Activated CD4-positive, alpha-beta T cell treated with anti-CD3 and anti-CD28 coated beads, Interleukin-2, amount 10 ng/mL, durations not matched to agents 7 days and 5 days (primary cell): ENCODE measurements around the gene ADIPOR2. TPM values are rescaled to one million over a fixed set of nuclear protein-coding genes. Genes with fewer than 3 reads are reported as not detected.
"Not testable (repeated sequence)": the region's sequence is repeated elsewhere in the genome, so short reads cannot be mapped to it uniquely, and the experiment has no call there.

Source experiments
- CTCF ChIA-PET: fragments of 350-600 bp; sonication (Branson Sonifier 250); formaldehyde crosslinking; loops from one replicate; lab custom pipeline; 2021; ENCODE audit warnings: antibody characterized with exemption; lab: Charles Lee
- POLR2A ChIA-PET: fragments of 350-600 bp; sonication (Branson Sonifier 250); formaldehyde crosslinking; loops from one replicate; lab custom pipeline; 2021; ENCODE audit warnings: antibody characterized with exemption; lab: Charles Lee
- DNase-seq: peaks from one replicate; pipeline ENCODE4 v3.0.0-alpha.2; 2020
- H3K27ac Mint-ChIP-seq: one replicate; pipeline ENCODE4 v1.8.0; 2021; ENCODE audit warnings: mild to moderate bottlenecking, moderate library complexity, mixed read lengths
- H3K27me3 Mint-ChIP-seq: one replicate; pipeline ENCODE4 v1.8.0; 2021; ENCODE audit warnings: mixed read lengths
- H3K36me3 Mint-ChIP-seq: one replicate; pipeline ENCODE4 v1.8.0; 2021; ENCODE audit warnings: low read depth, mixed read lengths
- H3K4me1 Mint-ChIP-seq: one replicate; pipeline ENCODE4 v1.8.0; 2021; ENCODE audit warnings: mixed read lengths
- H3K4me3 Mint-ChIP-seq: one replicate; pipeline ENCODE4 v1.8.0; 2021; ENCODE audit warnings: mild to moderate bottlenecking, moderate library complexity, mixed read lengths
- H3K9me3 Mint-ChIP-seq: one replicate; pipeline ENCODE4 v1.8.0; 2021; ENCODE audit warnings: mixed read lengths
- total RNA-seq, 2 experiments: library from RNA; stranded (reverse); gene quantifications; one replicate each; pipeline ENCODE4 v1.2.3, GENCODE V29; 2021

ADIPOR2 gene
- total RNA-seq, 2 experiments from 2014 or later: 47.7 to 51.7 TPM

DNA sequence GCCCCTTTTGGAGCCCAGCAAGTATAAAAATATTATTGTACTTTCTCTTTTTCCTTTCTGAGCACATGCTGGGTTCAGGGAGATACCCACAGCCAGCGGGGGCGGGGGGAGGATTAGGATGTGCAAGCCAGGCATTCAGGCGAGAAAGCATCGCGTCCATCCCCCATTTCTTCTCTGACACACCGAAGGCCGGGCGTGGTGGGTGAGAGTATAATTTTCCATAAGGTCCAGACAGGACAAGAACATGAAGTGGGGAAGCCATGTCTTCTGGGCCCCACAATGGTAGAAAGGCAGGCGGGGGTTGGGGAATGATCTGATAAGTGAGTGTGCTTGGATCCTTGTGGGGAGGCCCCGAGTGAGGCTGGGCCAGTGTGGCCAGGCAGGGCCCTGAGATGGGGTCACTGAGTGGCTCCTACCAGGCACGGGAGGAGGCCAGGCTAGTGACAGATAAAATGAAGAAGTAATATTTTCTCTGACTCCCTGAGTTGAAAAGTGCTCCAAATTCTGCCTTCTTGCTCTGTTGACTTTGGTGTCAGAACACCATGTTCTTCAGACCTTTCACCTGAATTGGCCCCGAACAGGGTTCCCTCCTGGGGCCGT is 118.8 kb downstream of the ADIPOR2 start:
- peaks cover 2% of the 10 kb centered on the region for H3K27me3 Mint-ChIP-seq
- no peaks in the 10 kb centered on the region for H3K9me3 Mint-ChIP-seq
- DNase-seq: no peak
- ChIA-PET CTCF (interaction anchor here (1.7 kb wide), 1 partner anchor 130 kb away, joined by 3 read pairs; no protein-coding TSS in a partner anchor), POLR2A (no interaction called here)
- peak overlapping the region; percentile 39 for H3K27ac Mint-ChIP-seq
- peaks cover 12% of the 10 kb centered on the region for H3K4me1 Mint-ChIP-seq
- no peak overlapping the region for H3K4me3 Mint-ChIP-seq
- no peaks in the 10 kb centered on the region for H3K36me3 Mint-ChIP-seq

DNA sequence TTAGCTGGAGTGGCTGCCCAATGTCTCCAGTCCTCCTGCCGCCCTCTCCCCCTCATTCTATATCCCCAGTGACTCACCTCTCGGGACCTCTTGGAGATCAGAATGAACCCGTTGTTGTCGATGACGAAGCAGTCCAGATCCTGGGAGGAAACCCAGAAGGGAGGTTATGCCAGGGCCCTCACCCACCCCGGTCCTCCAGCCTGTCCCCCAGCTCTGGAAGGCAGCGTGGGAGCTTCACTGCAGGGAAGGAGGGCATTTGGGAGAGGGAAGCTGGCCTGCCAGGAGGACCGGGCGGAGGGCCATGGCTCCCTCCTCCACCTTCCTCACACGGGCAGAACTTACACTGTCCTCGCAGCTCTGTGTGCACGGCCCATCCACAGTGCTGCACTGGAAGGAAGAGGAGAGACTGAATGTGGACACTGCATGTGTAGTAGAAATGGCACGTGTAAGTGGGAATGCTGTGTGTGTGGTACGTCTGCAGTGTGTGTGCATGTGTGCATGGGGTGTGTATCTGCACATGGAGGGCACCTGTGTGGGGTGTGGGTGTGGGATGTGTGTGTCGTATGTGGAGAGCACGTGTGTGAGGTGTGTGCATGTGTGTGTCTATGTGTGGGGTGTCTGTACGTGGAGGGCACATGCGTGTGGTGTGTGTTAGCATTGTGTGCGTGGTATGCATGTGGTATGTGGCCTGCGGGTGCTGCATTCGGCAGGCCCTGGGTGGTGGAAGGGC is 119.5 kb downstream of the ADIPOR2 start:
- Mint-ChIP-seq H3K27ac (peak overlapping the region; percentile 57), H3K9me3 (no peaks in the 10 kb centered on the region), H3K4me1 (peaks cover 10% of the 10 kb centered on the region), H3K36me3 (no peaks in the 10 kb centered on the region), H3K4me3 (peak overlapping the region; percentile 54), H3K27me3 (peaks cover 2% of the 10 kb centered on the region)
- no peak for DNase-seq
- POLR2A ChIA-PET: no interaction called here
- CTCF ChIA-PET: interaction anchor here (1.7 kb wide), 1 partner anchor 130 kb away, joined by 3 read pairs; no protein-coding TSS in a partner anchor

DNA sequence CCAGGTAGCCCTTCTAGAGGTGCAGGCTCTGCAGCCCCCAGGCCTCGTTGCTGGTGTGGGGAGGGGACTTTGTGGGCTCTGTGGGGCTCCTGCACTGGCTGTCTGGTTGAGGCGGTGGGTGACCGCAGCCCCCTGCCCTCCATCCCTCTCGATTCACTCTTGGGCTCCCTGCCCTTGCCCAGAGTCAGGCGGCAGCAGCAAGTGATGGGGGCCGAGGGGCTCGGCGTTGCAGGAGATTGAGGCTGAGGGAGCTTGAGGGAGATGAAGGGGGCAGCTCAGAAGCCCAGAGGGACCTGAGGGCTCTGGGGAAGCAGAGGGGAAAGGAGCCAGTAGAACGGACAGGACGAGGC is 120.0 kb downstream of the ADIPOR2 start:
- Mint-ChIP-seq H3K27ac (peak overlapping the region; percentile 78), H3K4me3 (peak overlapping the region; percentile 54), H3K9me3 (no peaks in the 10 kb centered on the region), H3K27me3 (peaks cover 4% of the 10 kb centered on the region), H3K36me3 (no peaks in the 10 kb centered on the region), H3K4me1 (peaks cover 10% of the 10 kb centered on the region)
- no peak for DNase-seq
- ChIA-PET CTCF (interaction anchor here (1.4 kb wide), 1 partner anchor 129 kb away, joined by 5 read pairs; no protein-coding TSS in a partner anchor), POLR2A (no interaction called here)

DNA sequence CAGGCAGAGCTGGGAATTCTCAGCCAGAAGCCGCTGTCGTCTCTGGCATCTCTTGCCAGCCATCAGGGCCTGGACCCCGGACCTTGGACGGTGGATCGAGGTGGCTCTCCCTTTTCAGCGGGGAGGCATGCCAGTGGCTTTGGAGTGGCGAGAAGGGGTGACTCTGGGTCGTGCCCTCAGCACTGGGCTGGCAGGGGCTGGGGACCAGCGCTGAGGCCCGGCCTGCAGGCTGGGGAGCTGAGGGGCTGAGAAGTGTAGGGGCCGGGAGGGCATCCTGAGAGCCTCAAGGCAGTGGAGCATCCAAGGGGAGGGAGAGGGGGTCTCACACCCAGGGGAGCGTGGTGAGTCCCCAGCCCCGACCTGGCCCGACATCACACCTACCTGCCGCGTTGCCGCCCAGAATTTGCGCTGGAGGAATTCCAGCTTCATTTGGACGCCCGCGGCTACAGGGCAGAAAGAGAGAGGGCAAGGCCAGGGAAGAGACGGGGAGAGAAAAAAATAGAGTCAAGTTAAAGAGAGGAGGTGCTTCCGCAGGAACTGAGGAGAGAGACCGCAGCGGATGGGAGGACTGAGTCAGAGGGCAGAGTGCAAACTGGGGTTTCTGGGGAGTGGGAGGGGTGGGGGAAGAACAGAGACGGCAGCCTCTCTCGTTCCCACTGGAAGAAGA is 120.5 kb downstream of the ADIPOR2 start:
- ChIA-PET POLR2A (no interaction called here), CTCF (interaction anchor here (1.3 to 1.4 kb wide), 3 partner anchors 28 to 129 kb away, joined by 3 to 5 read pairs (median 3); no protein-coding TSS in a partner anchor)
- Mint-ChIP-seq H3K27ac (peak overlapping the region; percentile 78), H3K27me3 (peaks cover 4% of the 10 kb centered on the region), H3K36me3 (no peaks in the 10 kb centered on the region), H3K4me1 (peaks cover 10% of the 10 kb centered on the region), H3K4me3 (peak overlapping the region; percentile 54), H3K9me3 (no peaks in the 10 kb centered on the region)
- peak; percentile 40 for DNase-seq

DNA sequence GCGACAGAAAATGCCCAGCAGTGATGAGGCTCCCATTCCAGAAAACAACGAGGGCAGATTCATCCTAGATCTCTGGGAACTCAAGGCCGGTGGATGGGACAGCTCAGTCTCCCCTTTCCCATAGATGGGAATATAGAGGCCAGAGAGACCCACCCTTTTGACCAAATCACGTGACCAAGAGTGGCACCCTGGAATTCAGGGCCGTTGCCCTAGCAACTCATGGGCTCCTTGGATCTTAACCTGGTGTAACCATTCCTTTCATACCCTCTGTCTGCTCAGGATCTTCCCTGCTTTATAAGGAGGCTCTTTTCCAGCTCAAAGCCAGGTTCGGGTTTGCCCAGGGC is 121.0 kb downstream of the ADIPOR2 start:
- peaks cover 4% of the 10 kb centered on the region for H3K27me3 Mint-ChIP-seq
- ChIA-PET CTCF (interaction anchor here (1.3 to 1.4 kb wide), 3 partner anchors 28 to 128 kb away, joined by 3 to 5 read pairs (median 3); no protein-coding TSS in a partner anchor), POLR2A (no interaction called here)
- H3K4me1 Mint-ChIP-seq: peaks cover 10% of the 10 kb centered on the region
- H3K9me3 Mint-ChIP-seq: no peaks in the 10 kb centered on the region
- DNase-seq: no peak
- no peaks in the 10 kb centered on the region for H3K36me3 Mint-ChIP-seq
- H3K4me3 Mint-ChIP-seq: peak overlapping the region; percentile 54
- peak overlapping the region; percentile 78 for H3K27ac Mint-ChIP-seq

DNA sequence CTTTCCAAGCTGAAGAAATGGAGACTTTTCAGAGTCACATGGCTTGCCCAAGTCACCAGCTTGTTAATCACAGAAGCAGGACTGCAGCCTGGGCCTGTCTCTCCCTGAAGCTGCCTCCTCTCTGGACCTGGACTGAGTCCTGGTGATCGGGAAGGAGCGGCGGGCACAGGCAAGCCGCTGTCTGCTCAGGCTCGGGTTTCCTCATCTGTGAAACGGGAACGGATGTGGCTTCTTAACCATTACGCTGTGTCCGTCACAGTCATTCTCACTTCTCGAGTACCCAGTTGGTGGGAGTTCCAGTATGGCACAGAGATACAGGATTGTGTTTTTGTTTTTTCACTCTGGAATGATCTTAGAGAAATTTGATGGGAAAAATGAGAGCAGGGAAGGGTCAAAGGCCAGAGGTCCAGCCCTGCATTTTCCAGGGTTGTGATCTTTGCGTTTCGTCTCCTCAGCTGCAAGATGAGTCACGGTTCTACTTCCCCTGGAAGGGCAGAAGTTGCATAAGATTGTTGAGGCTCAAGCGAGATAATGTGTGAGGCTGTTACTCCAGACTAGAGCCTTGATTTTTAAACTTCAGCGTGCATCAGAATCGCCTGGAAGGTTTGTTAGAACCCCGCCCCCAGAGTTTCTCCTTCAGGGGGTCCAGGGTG is 121.9 kb downstream of the ADIPOR2 start:
- Mint-ChIP-seq H3K9me3 (no peaks in the 10 kb centered on the region), H3K36me3 (no peaks in the 10 kb centered on the region), H3K27ac (no peak overlapping the region), H3K4me1 (peaks cover 10% of the 10 kb centered on the region), H3K27me3 (peaks cover 4% of the 10 kb centered on the region), H3K4me3 (no peak overlapping the region)
- ChIA-PET CTCF (interaction anchor here (1.3 to 1.4 kb wide), 2 partner anchors 29 to 44 kb away, joined by 3 read pairs; no protein-coding TSS in a partner anchor), POLR2A (interaction anchor here (0.6 kb wide), 1 partner anchor 791 kb away, joined by 3 read pairs; no protein-coding TSS in a partner anchor)
- DNase-seq: no peak

DNA sequence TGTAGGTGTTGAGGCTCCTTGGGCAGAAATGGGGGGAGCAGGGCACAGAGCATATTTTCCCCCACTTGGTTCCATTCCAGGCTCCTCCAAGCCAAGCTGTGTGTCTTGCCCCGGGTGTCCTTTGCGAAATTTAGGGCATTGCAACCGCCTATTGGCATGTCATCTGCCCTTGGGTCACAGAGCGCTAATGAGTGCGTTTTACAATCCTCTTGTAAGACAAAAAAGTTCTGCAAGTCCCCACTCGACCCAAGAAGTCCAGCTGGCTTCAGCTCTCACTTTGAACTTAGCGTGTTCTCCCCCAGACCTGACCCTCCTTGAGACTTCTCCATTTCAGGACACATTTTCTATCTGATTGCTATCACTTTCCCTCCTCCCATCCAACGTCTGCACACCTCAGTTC is 123.4 kb downstream of the ADIPOR2 start:
- ChIA-PET CTCF (interaction anchor here (1.0 to 2.7 kb wide), 3 partner anchors 13 to 126 kb away, joined by 3 to 6 read pairs (median 4); no protein-coding TSS in a partner anchor), POLR2A (no interaction called here)
- DNase-seq: no peak
- Mint-ChIP-seq H3K4me3 (no peak overlapping the region), H3K27ac (no peak overlapping the region), H3K4me1 (peaks cover 8% of the 10 kb centered on the region), H3K9me3 (no peaks in the 10 kb centered on the region), H3K36me3 (no peaks in the 10 kb centered on the region), H3K27me3 (peaks cover 8% of the 10 kb centered on the region)

DNA sequence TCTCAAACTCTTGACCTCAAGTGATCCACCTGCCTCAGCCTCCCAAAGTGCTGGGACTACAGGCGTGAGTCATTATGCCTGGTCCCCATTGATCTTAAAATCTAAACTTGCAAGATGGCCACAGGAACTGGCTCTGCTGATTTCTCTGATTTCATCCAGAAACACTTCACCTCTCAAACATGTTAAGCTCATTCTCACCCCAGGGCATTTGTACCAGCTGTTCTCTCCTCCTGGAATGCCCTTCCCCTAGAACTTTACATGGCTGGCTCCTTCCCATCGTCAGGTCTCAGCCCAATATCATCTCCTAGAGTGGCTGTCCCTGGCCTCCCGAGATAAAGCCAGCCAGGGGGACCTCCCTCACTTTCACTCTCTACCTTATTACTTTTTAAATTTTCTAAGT is 124.2 kb downstream of the ADIPOR2 start:
- POLR2A ChIA-PET: no interaction called here
- Mint-ChIP-seq H3K27ac (no peak overlapping the region), H3K9me3 (no peaks in the 10 kb centered on the region), H3K4me3 (no peak overlapping the region), H3K4me1 (peaks cover 8% of the 10 kb centered on the region), H3K27me3 (peaks cover 16% of the 10 kb centered on the region), H3K36me3 (no peaks in the 10 kb centered on the region)
- DNase-seq: no peak
- CTCF ChIA-PET: interaction anchor here (1.3 to 2.7 kb wide), 2 partner anchors 9 to 19 kb away, joined by 3 to 6 read pairs; no protein-coding TSS in a partner anchor

DNA sequence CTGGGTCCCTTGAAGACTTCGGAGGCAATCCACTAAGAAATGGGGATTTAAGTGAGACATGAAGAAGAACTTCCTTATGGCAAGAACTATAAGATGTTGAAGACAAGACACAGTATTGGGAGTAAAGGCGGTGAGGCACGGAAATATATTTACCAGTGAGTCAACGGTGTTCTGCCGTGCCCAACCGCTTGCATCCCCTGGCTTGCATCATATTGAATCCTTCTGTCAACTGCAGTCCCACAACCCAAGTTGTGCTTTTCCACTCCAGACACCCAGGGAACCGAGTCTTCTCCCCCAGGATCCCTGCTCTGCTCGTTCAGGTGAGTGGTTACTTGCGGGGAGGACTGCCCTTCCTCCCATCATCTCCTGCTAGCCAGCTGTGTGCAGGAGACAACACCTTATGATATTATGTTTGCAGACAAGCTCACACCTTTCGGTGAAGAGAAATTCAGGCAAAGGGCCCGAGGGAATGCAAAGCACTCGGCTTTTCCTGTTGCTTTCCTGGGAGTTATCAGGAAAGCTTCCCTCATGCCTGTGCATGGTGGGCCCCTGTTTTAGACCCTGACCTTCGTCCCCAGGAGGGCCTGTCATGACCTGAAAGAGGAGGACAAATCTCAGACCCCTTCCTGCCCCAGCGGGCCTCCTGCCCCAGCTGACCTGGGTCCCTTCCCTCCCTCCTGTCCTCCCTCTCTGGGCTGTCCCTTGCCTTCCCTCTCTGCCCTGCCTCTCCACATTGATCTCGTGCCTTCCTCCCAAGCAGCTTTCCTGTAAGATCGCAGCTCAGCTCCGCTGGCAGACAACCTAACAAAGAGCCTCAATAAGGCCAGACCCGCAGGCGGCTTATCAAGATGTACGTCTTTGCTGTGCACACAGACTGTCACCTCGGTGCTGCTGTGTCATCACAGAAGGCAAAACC is 125.2 kb downstream of the ADIPOR2 start:
- CTCF ChIA-PET: interaction anchor here (1.3 to 2.7 kb wide), 2 partner anchors 10 to 18 kb away, joined by 3 to 6 read pairs; no protein-coding TSS in a partner anchor
- H3K27ac Mint-ChIP-seq: no peak overlapping the region
- H3K9me3 Mint-ChIP-seq: no peaks in the 10 kb centered on the region
- H3K36me3 Mint-ChIP-seq: no peaks in the 10 kb centered on the region
- peaks cover 25% of the 10 kb centered on the region for H3K27me3 Mint-ChIP-seq
- H3K4me1 Mint-ChIP-seq: peaks cover 4% of the 10 kb centered on the region
- POLR2A ChIA-PET: no interaction called here
- H3K4me3 Mint-ChIP-seq: no peak overlapping the region
- no peak for DNase-seq

DNA sequence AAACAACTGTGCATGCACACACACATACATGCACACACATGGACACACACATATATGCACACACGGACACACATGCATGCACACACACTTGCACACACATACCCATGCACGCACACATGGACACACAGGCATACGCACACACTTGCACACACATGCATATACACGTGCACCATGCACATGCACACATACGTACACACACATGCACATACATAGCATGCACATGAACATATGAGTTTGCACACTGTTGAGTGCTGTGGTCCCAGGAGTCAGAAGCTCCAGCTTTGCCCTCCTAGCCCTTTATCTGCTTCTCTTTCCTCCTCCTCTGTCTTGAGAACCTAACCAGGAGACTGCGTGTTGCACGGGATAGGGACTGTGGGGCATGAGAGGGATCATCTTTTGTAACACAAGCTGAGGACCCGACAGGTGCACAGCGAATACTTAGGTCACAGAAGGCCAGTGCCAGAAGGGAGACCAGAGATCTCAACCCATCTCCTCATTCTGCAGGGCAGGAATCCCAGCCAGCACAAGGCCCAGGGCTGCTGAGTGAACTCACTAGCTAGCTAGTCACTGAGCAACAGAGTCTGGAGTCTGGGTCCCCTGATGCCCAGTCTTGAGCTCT is 126.0 kb downstream of the ADIPOR2 start:
- Mint-ChIP-seq H3K9me3 (no peaks in the 10 kb centered on the region), H3K36me3 (no peaks in the 10 kb centered on the region), H3K27me3 (peaks cover 27% of the 10 kb centered on the region), H3K27ac (no peak overlapping the region), H3K4me3 (no peak overlapping the region), H3K4me1 (peaks cover 2% of the 10 kb centered on the region)
- no peak for DNase-seq
- ChIA-PET POLR2A (no interaction called here), CTCF (interaction anchor here (2.7 kb wide), 1 partner anchor 18 kb away, joined by 6 read pairs; no protein-coding TSS in a partner anchor)

DNA sequence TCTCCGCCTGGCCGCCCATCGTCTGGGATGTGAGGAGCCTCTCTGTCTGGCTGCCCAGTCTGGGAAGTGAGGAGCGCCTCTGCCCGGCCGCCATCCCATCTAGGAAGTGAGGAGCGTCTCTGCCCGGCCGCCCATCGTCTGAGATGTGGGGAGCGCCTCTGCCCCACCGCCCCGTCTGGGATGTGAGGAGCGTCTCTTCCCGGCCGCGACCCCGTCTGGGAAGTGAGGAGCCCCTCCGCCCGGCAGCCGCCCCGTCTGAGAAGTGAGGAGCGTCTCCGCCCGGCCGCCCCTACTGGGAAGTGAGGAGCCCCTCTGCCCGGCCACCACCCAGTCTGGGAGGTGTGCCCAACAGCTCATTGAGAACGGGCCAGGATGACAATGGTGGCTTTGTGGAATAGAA is 127.1 kb downstream of the ADIPOR2 start:
- POLR2A ChIA-PET, H3K27ac Mint-ChIP-seq, H3K9me3 Mint-ChIP-seq, H3K36me3 Mint-ChIP-seq, H3K4me3 Mint-ChIP-seq, DNase-seq, CTCF ChIA-PET, H3K4me1 Mint-ChIP-seq: not testable (repeated sequence)
- H3K27me3 Mint-ChIP-seq: peaks cover 27% of the 10 kb centered on the region
